ENCODE measurements around the gene RGS6. TPM values are rescaled to one million over a fixed set of nuclear protein-coding genes. Genes with fewer than 3 reads are reported as not detected.
"Not testable (repeated sequence)": the region's sequence is repeated elsewhere in the genome, so short reads cannot be mapped to it uniquely, and the experiment has no call there.

RGS6 gene
- total RNA-seq, 1 donor from 2014 or later: 22.4 TPM

DNA sequence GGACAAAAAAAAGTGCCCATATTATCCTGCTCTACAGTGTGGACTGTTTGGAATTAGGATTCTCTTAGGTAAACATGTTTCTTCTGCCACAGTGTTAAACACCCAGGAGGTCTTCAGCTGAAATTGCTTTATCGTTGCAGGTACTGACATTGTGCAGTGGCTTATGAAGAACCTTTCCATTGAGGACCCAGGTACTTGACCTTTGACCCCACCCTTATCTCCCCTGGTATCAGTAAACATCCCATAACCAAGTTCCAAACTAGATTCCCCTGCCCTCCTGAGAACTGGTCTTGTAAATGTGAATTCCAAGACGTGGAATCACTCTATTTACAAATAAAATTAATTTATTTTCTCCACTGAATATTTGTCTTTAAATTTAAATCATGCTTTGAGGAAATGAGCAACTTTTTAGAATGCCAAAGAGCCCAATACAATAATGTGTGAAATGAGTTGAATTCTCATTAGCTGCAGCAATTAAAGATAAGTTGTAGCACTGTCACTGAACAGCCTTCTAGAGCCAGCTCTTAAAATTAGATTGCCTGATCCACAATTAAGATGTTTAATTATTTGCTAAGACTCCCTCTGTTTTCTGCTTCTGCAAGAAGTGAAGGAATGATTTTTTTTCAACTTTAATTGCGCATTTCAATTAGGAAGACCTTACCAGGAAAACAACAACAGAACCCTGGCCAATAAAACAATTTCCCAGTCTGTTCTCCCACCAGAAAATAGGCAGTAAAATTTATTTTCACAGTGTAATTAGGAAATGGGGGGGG, 522.3 kb downstream of the RGS6 start:
- no peak for DNase-seq (ENCODE audit: low spot score)
- intact Hi-C loops (cut with DNase I): no loop called here

GRCh38 chr14:72457641-72458040, 525.4 kb downstream of the RGS6 start:
- intact Hi-C loops (cut with DNase I): no loop called here
- no peak for DNase-seq (ENCODE audit: low spot score)

GRCh38 chr14:72462056-72462455, 529.8 kb downstream of the RGS6 start:
- intact Hi-C loops (cut with DNase I): no loop called here
- DNase-seq (ENCODE audit: low spot score): no peak

DNA sequence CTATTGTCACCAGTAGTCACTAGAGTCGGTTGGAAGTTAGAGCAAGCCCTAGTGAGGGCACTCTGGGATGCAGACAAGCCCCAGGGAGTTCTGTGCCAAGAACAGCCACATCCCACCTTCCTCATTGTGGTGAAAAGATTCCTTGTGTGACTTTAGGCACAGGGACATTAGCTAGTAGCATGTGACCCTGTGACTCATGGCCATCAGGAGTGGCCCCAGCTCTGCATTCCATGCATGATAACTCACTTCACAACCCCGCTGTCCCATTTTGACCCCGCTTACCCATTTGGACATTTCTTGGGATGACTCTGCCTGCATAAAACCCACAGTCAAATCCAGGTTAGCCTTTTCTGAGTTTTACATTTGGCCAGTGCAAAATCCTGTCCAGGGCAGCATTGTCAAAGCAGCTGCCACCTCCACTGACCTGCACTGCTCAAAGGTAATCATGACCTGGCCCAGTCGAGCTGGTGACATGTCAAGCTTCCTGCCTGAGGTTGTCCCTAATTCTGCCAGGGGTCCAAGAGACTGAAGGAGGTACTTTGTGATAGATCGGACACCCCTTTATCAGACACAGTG, 531.1 kb downstream of the RGS6 start:
- intact Hi-C loops (cut with DNase I): no loop called here
- no peak for DNase-seq (ENCODE audit: low spot score)

GRCh38 chr14:72464226-72464625, 532.0 kb downstream of the RGS6 start:
- intact Hi-C loops (cut with DNase I): no loop called here
- DNase-seq (ENCODE audit: low spot score): no peak

- intact Hi-C loops (cut with DNase I): no loop called here
- no peak for DNase-seq (ENCODE audit: low spot score)
Measured at GRCh38 chr14:72466325-72466724, 534.1 kb downstream of the RGS6 start.

DNA sequence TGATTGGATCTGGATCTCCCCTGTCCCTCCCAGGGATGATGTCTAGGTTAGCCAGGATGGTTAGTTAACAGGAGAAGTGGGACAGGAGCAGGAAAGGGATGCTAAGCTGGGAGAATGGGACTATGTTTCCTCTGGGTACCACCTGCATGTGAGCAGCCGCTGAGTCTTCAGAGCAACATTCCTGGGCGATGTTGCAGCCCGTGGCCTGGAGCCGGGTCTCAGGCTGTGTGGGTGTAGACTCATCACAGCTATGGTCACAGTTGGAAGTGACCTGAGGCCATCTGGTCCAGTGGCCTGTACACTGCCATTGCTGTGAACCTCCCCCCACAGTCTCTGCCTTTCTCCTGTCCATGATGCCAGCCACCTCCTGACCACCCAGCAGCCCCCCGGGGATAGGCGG, 539.1 kb downstream of the RGS6 start:
- no peak for DNase-seq (ENCODE audit: low spot score)
- intact Hi-C loops (cut with DNase I): no loop called here

GRCh38 chr14:72472845-72473244, 540.6 kb downstream of the RGS6 start:
- intact Hi-C loops (cut with DNase I): no loop called here
- no peak for DNase-seq (ENCODE audit: low spot score)

- no peak for DNase-seq (ENCODE audit: low spot score)
- intact Hi-C loops (cut with DNase I): no loop called here
Measured at GRCh38 chr14:72476657-72477499, 544.6 kb downstream of the RGS6 start.

DNA sequence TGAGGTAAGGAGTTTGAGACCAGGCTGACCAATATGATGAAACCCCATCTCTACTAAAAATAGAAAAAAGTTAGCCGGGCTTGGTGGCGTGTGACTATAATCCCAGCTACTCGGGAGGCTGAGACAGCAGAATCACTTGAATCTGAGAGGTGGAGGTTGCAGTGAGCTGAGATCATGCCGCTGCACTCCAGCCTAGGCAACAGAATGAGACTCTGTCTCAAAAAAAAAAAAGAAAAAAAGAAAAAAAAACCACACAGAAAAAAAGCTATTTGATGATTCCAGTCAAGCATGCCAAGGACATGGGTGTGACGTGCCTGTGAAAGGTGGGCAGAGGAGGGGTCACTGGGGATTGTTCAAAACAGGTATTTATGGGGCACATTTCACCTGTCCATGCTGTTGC, 545.3 kb downstream of the RGS6 start:
- intact Hi-C loops (cut with DNase I); DNase-seq (ENCODE audit: low spot score): not testable (repeated sequence)

DNA sequence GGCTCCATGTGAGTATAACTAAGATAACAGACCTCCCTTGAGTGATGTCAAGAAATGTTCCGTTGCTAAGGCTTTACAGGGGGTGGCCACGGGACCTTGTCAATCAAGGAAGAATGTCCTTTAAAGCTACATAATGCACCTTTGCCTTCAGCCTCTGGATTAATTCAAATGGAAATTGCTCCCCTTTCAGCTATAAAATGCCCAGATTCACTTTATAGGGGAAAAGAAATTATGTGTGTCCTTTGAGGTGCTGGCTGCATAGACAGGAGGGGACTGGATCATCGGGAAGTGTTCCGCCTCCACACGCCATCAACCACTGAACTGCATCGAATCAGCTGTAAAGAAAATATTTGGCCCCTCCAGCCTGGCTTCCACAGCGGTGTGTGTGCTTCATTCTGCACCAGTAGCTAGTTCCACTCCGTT, 546.3 kb downstream of the RGS6 start:
- intact Hi-C loops (cut with DNase I): no loop called here

GRCh38 chr14:72479461-72479931, 547.3 kb downstream of the RGS6 start:
- intact Hi-C loops (cut with DNase I): no loop called here
- DNase-seq (ENCODE audit: low spot score): no peak

More for the DNA sequence above, 546.3 kb downstream of the RGS6 start:
- DNase-seq (ENCODE audit: low spot score): no peak

GRCh38 chr14:72480464-72481243, 548.4 kb downstream of the RGS6 start:
- intact Hi-C loops (cut with DNase I): no loop called here
- no peak for DNase-seq (ENCODE audit: low spot score)

DNA sequence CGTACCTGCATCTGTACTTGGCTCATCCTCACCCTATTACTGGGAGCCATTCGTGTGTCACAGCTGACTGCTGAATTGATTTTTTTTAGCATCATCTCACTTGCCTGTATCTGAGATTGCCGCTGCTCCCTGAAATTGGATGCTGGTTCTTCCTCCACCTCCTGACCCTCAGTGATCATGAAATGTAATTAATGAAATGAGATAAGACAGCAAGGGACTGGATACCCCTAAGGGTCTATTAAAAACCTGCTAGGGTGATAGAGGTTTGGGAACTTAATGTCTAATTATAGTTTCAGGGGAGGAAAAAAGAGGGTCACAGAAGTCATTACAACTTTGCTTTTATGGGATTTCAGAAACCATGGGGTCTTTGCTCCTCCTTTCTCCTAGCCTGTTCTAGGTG, 551.1 kb downstream of the RGS6 start:
- DNase-seq (ENCODE audit: low spot score): no peak
- intact Hi-C loops (cut with DNase I): no loop called here

GRCh38 chr14:72485695-72486094, 553.5 kb downstream of the RGS6 start:
- intact Hi-C loops (cut with DNase I): no loop called here
- no peak for DNase-seq (ENCODE audit: low spot score)

GRCh38 chr14:72488514-72488913, 556.3 kb downstream of the RGS6 start:
- no peak for DNase-seq (ENCODE audit: low spot score)
- intact Hi-C loops (cut with DNase I): no loop called here

GRCh38 chr14:72492196-72492595, 560.0 kb downstream of the RGS6 start:
- intact Hi-C loops (cut with DNase I): no loop called here
- DNase-seq (ENCODE audit: low spot score): no peak

DNA sequence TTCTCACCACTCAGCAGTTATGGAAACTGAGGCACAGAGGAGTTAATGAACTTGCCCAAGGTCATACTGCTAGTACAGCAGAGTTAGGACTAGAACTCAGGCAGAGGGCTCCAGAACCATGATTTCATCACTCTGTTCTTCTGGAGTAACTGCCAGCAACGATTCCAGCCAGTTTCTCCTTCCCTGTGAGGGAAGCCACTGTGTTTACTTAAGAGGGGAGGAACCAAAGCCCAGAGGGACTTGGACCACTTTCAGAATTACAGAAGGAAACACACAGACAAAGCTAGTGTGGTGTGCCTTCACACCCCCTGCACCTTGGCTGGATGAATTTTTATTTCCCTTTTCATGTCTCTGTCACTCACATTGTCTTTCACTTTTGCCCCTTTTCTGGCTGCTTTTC, 563.4 kb downstream of the RGS6 start:
- intact Hi-C loops (cut with DNase I): no loop called here
- no peak for DNase-seq (ENCODE audit: low spot score)

DNA sequence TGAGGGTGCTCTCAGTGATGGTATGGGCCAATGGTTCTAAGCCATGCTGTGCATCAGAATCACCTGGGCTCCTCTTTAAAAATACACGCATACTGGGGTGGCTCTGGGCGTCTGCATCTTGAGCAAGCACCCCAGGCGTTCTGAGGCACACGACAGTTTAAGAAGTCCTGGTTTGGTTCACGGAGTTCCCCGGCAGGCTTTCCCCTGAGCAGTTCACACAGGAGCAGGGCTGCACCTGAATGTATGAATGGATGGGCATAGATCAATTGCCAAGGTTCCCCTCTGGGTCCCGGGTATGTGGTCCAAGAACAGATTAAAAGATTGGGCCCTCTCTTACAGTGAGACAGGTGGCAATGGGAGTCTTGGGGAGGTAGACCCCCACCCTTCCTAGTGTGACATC, 566.4 kb downstream of the RGS6 start:
- intact Hi-C loops (cut with DNase I): no loop called here

DNA sequence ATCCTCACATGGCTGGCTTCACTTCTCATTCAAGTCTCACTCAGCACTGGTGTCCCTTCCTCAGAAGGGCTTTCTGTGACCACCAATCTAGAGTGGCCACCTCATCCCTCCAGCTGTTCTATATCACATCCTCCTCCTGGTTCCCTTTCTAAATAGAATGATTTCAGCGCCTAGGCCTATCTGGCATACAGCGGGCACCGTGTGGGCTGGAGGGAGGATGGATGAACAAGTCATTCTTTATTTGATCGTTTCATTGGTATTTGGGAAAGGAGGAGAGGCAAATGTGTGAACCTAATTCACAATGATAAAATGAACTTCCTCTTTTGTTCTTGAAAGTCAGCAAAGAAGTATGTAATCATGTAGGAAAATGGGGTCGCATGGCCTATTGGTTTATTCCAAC, 567.5 kb downstream of the RGS6 start:
- intact Hi-C loops (cut with DNase I): no loop called here
- DNase-seq (ENCODE audit: low spot score): no peak

More for the DNA sequence above, 566.4 kb downstream of the RGS6 start:
- DNase-seq (ENCODE audit: low spot score): no peak
